Keratinocyte (primary cell): ENCODE data around the gene AFAP1L1. TPM values are rescaled to one million over a fixed set of nuclear protein-coding genes. Genes with fewer than 3 reads are reported as not detected.
A peak's percentile ranks its signal among the peaks of the same experiment; 100 is the strongest.

ENCODE experiments used
- DNase-seq: peaks from one replicate; pipeline ENCODE4 v3.0.0-alpha.2; 2011; ENCODE audit warnings: low read depth, missing footprints, low spot score
- FAIRE-seq: peaks from 2 replicates; lab custom pipeline; 2011; peaks lifted over from hg19 to GRCh38; lab: Jason Lieb, UNC
- H2AFZ ChIP-seq: 2 replicates; pipeline ENCODE4 v1.6.0; 2012; ENCODE audit warnings: low read length, control low read depth, inconsistent platforms; ENCODE audit not compliant: control insufficient read depth
- H3K27ac ChIP-seq: 2 replicates; pipeline ENCODE4 v1.5.1; 2011; ENCODE audit warnings: low read length; ENCODE audit not compliant: control insufficient read depth, insufficient read depth
- H3K27me3 ChIP-seq: 3 replicates; pipeline ENCODE4 v1.6.0; 2011; ENCODE audit warnings: low read length; ENCODE audit not compliant: control insufficient read depth, insufficient read depth; ENCODE audit errors: extremely low read depth
- H3K36me3 ChIP-seq, 2 experiments: 2 replicates in 1 of 2; 3 replicates in 1 of 2; pipeline ENCODE4 v1.5.1; 2011; ENCODE audit warnings: low read length in 2 of 2, mild to moderate bottlenecking in 1 of 2; ENCODE audit not compliant: control insufficient read depth in 2 of 2, insufficient read depth in 2 of 2; ENCODE audit errors: extremely low read depth in 1 of 2
- H3K4me1 ChIP-seq: 3 replicates; pipeline ENCODE4 v1.5.1; 2011; ENCODE audit warnings: low read length; ENCODE audit not compliant: control insufficient read depth, insufficient read depth; ENCODE audit errors: extremely low read depth
- H3K4me2 ChIP-seq: 3 replicates; pipeline ENCODE4 v1.6.0; 2011; ENCODE audit warnings: low read depth, low read length; ENCODE audit not compliant: control insufficient read depth, insufficient read depth; ENCODE audit errors: extremely low read depth
- H3K4me3 ChIP-seq, 3 experiments: fragments of 200-600 bp in 1 of 3; sonication (generic) in 1 of 3; 2 replicates in 2 of 3; 3 replicates in 1 of 3; pipeline ENCODE4 v1.5.1; 2011 to 2016; ENCODE audit warnings: low read length in 3 of 3, mild to moderate bottlenecking in 3 of 3, control low read depth in 2 of 3, inconsistent platforms in 1 of 3, low read depth in 1 of 3, mixed read lengths in 1 of 3, mixed run types in 1 of 3, moderate library complexity in 1 of 3; ENCODE audit not compliant: control insufficient read depth in 2 of 3, insufficient read depth in 2 of 3; ENCODE audit errors: extremely low read depth in 1 of 3
- H3K79me2 ChIP-seq: 2 replicates; pipeline ENCODE4 v1.6.0; 2012; ENCODE audit warnings: low read length; ENCODE audit not compliant: control insufficient read depth, insufficient read depth
- H3K9ac ChIP-seq: 3 replicates; pipeline ENCODE4 v1.6.0; 2011; ENCODE audit warnings: low read length; ENCODE audit not compliant: control insufficient read depth, insufficient read depth; ENCODE audit errors: extremely low read depth
- H3K9me1 ChIP-seq: 3 replicates; pipeline ENCODE4 v1.6.0; 2011; ENCODE audit warnings: low read length; ENCODE audit not compliant: control insufficient read depth, insufficient read depth; ENCODE audit errors: extremely low read depth
- H3K9me3 ChIP-seq: 2 replicates; pipeline ENCODE4 v1.5.1; 2012; ENCODE audit warnings: low read depth, low read length; ENCODE audit not compliant: control insufficient read depth
- H4K20me1 ChIP-seq: 3 replicates; pipeline ENCODE4 v1.6.0; 2011; ENCODE audit warnings: low read length; ENCODE audit not compliant: control insufficient read depth, insufficient read depth; ENCODE audit errors: extremely low read depth
- EZH2 ChIP-seq: IDR thresholded peaks from one replicate; pipeline ENCODE4 v1.6.1; 2012; ENCODE audit warnings: inconsistent platforms, mild to moderate bottlenecking, low read length, moderate library complexity
- dilution Hi-C: fragments of 300-500 bp; cut with MboI; formaldehyde crosslinking; loops from one replicate; pipeline ENCODE4 v1.7.0; 2020; ENCODE audit warnings: low sequenced_read_pairs; ENCODE audit not compliant: extremely low pct_ligation_motif_present
- polyA plus RNA-seq, 5 experiments: library from polyadenylated mRNA; depleted of rRNA in 3 of 5; stranded (reverse) in 3 of 5; stranded (forward) in 1 of 5; unstranded in 1 of 5; fragments of >200 nt; gene quantifications; 1 replicate in 1 of 5; 2 replicates in 3 of 5; 3 replicates in 1 of 5; pipeline versions ENCODE4 v1.2.1 to v1.2.3, GENCODE V29; 2011 to 2012; ENCODE audit warnings: missing spikeins in 2 of 5, low read depth in 1 of 5, low replicate concordance in 1 of 5
- TF ChIP-seq, protein P1 (sequence below), 3 experiments: IDR thresholded peaks in 1 of 3; conservative IDR thresholded peaks in 1 of 3; optimal IDR thresholded peaks in 1 of 3; 2 replicates in 2 of 3; 3 replicates in 1 of 3; pipeline versions ENCODE3 to v1.5.1; 2011; ENCODE audit warnings: low read length in 3 of 3, mild to moderate bottlenecking in 3 of 3, moderate library complexity in 2 of 3, control low read depth in 1 of 3, inconsistent platforms in 1 of 3; ENCODE audit not compliant: insufficient read depth in 2 of 3; ENCODE audit errors: extremely low read depth in 1 of 3

The AFAP1L1 gene
- polyA plus RNA-seq, 1 donor (not counting 4 experiments of a cell fraction or from before 2014, with no cell fraction given), result 4.6 TPM

DNA sequence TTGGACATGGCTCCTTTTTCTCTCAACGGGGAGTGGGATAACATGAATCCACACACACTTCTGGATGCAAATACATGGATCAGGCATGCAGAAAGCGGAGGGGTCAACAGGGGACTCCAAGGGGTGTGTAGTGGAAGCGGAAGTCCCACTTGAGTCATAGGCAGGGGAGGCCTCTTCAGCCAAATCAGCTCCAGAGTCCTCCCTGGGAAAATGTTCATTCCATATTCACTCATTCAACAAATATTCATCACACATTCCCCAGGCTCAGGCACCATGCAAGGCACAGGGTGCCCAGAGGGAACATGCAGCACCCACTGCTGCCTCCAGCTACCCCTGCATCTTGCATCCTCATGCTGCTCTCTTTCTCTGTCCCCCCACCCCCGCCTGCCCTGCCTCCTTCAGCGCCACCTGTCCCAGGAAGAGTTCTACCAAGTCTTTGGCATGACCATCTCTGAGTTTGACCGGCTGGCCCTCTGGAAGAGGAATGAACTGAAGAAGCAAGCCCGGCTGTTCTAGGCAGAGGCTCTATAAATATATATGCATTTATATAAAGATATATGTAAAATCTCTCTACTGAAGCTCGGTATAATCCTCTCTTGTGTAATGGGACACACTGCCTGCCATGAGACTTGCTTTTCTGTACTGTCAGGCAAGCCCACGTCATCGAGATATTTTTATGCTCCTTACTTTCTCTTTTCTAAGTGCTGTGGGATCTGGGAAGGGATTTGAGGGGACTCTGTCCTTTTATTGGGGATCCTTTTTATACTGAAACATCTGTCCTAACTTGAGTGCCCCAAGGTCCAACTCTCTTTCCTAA, 13.6 kb upstream of the AFAP1L1 start:
- TF ChIP-seq EZH2, result no peak
- TF ChIP-seq, protein P1, sequence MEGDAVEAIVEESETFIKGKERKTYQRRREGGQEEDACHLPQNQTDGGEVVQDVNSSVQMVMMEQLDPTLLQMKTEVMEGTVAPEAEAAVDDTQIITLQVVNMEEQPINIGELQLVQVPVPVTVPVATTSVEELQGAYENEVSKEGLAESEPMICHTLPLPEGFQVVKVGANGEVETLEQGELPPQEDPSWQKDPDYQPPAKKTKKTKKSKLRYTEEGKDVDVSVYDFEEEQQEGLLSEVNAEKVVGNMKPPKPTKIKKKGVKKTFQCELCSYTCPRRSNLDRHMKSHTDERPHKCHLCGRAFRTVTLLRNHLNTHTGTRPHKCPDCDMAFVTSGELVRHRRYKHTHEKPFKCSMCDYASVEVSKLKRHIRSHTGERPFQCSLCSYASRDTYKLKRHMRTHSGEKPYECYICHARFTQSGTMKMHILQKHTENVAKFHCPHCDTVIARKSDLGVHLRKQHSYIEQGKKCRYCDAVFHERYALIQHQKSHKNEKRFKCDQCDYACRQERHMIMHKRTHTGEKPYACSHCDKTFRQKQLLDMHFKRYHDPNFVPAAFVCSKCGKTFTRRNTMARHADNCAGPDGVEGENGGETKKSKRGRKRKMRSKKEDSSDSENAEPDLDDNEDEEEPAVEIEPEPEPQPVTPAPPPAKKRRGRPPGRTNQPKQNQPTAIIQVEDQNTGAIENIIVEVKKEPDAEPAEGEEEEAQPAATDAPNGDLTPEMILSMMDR (optimal IDR thresholded peaks at IDR 0.05 in 1 of 3, IDR thresholded peaks at IDR 0.05 in 1 of 3, conservative IDR thresholded peaks at IDR 0.05 in 1 of 3; ENCODE audit: extremely low read depth in 1 of 3, insufficient read depth in 2 of 3, low read length in 3 of 3), result no peak
- Histone ChIP-seq H3K27ac (no peak overlapping the region), H3K4me3 (no peak overlapping the region), H3K9me3 (no peaks in the 10 kb centered on the region), H3K9ac (no peak overlapping the region), H4K20me1 (no peaks in the 10 kb centered on the region), H2AFZ (no peak overlapping the region), H3K4me1 (peaks cover 5% of the 10 kb centered on the region), H3K79me2 (no peaks in the 10 kb centered on the region), H3K27me3 (no peaks in the 10 kb centered on the region), H3K36me3 (no peaks in the 10 kb centered on the region), H3K4me2 (no peak overlapping the region), H3K9me1 (no peaks in the 10 kb centered on the region)
- DNase-seq (no peak), FAIRE-seq (no peak)
- dilution Hi-C loops, result no loop called here

DNA sequence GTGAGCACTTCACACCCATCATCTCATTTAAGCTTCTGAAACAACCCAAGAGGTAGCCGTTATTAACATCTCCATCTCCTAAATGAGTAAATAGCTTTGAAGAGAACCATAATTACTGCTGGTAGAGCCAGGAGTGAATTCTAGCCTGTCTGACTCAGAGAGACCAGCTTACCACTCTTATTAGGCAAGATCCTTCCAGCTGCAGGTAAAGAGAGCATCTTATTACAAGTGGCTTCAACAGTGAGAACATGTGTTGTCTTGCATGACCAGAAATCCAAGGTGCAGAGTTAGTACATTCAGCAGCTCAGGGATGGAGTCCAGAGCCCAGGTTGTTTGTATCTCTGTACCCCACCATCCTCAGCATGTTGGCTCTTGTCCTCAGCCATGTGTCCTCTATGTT, 10.9 kb upstream of the AFAP1L1 start:
- no peak overlapping the region for H2AFZ ChIP-seq
- peak; percentile 89 for FAIRE-seq
- no peaks in the 10 kb centered on the region for H3K27me3 ChIP-seq
- DNase-seq, result no peak
- H3K27ac ChIP-seq, result no peak overlapping the region
- H3K79me2 ChIP-seq, result no peaks in the 10 kb centered on the region
- H3K9me1 ChIP-seq, result no peaks in the 10 kb centered on the region
- no peak overlapping the region for H3K4me3 ChIP-seq
- dilution Hi-C loops, result no loop called here
- no peaks in the 10 kb centered on the region for H3K9me3 ChIP-seq
- H3K4me2 ChIP-seq, result no peak overlapping the region
- TF ChIP-seq, protein P1 (optimal IDR thresholded peaks at IDR 0.05 in 1 of 3, IDR thresholded peaks at IDR 0.05 in 1 of 3, conservative IDR thresholded peaks at IDR 0.05 in 1 of 3; ENCODE audit: extremely low read depth in 1 of 3, insufficient read depth in 2 of 3, low read length in 3 of 3), result no peak
- no peak for TF ChIP-seq EZH2
- no peaks in the 10 kb centered on the region for H3K36me3 ChIP-seq
- peaks cover 5% of the 10 kb centered on the region for H3K4me1 ChIP-seq
- no peak overlapping the region for H3K9ac ChIP-seq
- H4K20me1 ChIP-seq, result no peaks in the 10 kb centered on the region
